GM19351 (cell line): ENCODE measurements around the gene FGD4.

Experiments
- ATAC-seq: cut with Tn5 transposase; IDR thresholded peaks from one replicate; pipeline ENCODE4 v1.9.1; 2021; ENCODE audit warnings: mild to moderate bottlenecking, moderate library complexity; ENCODE audit not compliant: unreplicated experiment

The FGD4 gene

DNA sequence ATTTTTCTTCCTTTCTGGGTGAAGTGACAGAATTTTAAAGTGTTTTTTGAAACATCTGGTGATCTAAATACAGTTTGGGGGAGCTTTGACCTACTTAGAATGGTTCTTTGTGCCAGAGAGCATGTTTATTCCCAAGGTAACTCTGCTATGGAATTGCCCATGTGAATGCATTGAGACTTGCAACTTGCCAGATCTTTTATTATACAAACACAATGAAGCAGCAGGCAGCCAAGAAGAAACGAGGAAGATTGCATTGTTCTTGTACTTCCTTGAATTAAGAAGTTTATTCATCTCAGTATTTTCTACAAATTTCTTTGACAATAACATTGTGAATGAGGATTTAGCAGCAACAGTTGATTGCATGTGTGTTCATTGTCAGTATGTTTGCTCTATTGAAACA, 55.5 kb downstream of the FGD4 start:
- no peak for ATAC-seq

DNA sequence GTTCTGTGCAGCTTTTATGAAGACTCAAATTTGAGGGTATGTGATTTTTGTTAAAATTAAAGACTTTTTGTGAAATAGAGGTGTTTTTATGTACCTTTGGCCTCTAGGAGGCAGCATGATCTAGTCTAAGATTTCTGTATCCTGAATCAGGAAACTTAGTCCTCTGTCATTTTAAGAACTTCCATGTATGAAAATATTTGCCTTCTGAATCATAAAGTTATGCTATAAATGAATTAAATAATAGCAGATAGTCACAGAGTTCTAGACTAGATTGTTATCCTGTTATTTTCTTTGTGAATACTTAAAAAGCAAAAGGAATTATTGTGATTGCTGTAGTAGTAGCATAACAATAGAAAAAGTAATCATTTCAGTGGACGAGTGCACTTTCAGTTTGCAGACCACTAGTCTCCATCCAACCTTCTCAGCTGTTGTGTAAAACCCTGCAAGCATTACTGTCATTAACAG, 56.3 kb downstream of the FGD4 start:
- ATAC-seq: peak; percentile 73

DNA sequence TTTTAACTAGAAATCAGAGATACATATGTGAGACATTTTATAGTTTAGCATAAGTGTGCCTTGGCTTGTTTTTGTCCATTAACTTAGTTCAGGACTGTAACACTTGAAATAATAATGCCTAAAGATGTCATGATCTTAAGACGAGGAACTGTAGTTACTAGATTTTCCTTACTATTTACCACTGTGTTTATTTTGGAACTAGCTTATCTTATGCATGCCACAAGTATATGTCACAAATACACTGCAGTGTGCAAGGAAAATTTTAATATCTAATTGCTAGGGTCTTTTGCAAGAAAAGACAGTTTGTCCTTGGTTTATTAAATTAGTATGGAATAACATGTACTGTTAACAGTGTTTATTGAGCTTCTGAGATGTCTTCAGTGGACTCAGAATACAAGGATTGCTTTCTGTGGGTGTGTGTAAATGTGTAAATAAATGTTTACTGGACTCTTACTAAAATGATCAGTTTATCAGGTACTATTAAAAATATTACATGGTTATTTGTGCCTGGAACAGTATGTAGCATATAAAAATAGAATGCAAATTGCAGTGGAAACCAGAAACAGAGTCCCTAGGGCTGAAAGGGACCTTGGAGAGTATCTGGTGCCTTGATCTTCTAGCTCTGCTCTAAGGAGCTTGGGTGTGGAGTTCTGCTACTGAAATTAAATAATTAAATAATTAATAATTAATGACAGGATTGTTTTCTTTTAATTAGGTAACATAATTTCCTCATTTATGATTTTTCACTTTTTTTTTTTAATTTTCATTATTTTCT, 58.1 kb downstream of the FGD4 start:
- ATAC-seq: no peak

DNA sequence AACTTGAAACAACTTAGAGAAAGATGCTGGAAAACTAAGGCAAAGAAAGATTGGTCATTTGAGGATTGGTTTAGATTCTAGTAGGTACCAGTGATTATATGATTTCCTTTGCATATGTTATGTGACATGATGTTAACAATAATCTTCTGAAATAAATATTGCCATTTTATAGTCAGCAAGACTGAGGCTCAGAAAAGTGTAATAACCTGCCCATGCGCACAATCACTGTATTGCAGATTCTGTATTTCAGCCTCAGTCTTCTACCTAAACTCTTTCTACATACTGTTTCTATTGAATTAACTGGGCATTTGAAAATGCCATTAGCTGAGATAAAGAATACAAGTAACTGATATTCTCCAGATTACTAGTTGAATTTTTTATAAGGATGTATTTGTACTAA, 61.3 kb downstream of the FGD4 start:
- ATAC-seq: no peak

DNA sequence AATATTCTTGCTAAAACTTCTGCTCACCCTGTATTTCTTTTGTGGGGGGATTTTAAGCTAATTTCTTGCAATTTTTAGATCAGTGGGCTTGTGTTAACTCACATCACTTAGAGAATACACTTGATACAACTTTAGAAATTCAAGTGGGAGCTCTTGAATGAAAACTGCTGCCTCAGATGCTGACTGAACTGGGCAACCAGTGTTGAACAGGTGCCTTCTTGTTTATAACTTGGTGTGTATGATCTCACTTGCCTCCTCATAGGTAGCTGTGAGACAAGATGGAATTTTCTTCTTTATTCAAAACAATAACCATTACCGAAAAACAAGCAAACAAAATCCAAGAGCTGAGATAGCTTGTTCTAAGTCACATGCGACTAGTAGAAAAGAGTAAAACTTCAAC, 63.5 kb downstream of the FGD4 start:
- ATAC-seq: no peak

DNA sequence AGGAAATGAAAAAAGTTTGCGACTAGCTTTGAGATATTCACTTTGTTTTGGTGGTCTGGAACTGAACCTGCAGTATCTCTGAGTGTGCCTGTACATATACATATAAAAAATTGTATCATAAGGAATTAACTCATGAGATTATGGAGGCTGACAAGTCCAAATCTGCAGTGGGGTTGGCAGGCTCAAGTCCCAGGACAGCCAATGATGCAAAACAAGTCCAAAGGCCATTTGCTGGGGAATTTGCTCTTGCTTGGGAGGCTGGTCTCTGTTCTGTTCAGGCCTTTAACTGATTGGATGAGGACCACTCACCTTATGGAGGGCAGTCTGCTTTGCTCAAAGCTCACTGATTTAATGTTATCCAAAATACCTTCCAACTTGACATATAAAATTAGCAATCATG, 66.8 kb downstream of the FGD4 start:
- ATAC-seq: no peak

DNA sequence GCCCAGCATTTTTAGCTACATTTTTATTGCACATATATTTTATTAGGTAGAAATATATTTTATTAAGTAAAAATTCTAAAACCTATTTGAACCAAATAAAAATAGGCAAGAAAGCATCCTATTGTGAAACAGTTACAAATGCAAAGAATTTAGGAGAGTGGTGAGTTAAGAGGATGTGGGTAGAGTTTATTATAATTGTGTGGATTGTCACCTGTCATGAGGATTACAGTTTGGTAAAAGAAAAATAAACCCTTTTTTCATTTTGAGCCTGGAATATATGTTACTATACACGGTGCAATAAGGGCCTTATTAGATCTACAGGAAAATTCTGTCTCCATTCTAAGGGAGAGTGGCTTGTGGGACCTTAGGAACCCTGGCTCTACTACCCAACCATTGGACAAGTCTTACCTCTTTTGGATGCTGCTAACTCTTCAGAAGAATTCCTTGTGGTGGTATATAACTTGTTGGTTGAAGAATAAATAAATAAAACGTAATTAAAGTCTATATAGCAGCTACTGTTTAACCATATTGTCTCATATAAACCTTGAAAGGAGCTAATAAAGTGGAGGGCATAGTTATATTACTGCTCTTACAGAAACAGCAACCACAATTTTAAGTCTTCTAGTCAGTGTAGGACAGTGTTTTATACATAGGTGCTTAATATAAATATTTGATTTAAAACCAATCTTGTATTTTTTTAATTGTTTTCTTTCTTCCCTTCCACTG, 67.8 kb downstream of the FGD4 start:
- no peak for ATAC-seq

DNA sequence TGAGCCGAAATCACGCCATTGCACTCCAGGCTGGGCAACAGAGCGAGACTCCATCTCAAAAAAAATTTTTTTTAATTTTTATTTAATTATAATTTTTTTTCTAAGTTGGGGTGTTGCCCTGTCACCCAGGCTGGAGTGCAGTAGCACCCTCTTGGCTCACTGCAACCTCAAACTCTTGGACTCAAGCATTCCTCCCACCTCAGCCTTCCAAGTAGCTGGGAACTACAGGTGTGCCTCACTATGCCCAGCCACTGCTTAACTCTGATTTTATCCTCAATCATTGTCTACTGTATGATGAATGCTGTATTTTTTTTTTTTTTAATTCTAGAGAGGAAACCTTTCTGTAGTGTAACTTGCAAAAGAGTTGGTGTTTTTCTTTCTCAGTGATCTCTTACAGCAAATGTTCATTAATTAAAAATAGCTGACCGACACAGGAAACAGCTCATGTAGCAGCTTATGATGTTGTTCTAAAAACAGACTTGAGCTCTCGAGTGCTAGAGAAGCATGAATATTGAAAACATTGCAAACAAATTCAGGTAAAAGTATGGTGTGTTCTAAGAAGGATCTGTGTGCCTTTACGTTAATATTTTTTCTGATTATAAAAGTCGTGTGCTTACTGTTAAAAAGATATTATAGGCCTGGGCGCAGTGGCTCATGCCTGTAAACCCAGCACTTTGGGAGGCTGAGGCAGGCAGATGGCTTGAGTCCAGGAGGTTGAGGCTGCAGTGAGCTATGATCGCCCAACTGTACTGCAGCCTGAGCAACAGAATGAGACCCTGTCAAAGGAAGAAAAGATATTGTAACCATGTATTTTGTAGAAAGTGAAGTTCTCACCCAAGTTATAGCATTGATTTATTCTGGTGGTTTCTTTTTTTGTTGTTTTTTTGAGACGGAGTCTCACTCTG, 68.9 kb downstream of the FGD4 start:
- peak; percentile 77 for ATAC-seq

DNA sequence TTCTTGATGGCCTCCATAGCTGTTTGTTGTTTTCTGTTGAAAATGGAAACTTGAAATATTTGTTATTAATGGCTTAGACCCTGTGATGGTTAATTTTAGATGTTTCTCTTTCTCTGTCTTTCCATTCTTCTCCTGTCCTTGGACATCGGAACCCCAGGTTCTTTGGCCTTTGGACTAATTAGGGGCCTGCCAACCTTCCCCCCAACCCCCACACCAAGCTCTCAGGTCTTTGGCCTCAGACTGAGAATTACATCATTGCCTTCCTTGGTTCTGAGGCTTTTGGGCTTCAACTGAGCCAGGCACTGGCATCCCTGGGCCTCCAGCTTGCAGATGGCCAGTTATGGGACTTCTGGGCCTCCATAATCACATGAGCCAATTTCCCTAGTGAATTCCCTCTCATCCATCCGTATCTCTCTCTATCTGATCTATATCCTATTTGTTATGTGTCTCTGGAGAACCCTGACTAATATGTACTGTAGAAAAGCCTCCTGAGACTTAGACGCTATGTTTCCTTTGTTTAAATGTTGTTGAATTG, 71.6 kb downstream of the FGD4 start:
- ATAC-seq: no peak

DNA sequence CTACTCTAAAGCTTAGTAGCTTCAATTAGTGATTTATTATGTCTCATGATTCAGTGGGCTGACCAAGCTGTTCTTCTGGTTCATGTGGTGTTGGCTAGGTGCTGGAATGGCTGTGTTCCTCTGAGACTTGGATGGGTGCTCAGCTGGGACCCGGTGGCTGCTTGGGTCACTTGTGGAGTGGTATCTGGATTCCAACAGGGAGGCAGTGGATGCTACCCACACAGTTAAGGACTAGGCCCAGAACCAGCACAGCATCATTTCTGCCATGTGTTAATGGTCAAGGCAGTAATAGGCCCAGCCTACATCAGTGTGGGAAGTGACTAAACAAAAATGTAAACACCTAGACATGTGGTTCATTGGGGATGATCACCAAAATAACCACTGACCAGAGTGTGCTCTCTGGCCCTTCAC, 72.2 kb downstream of the FGD4 start:
- no peak for ATAC-seq

DNA sequence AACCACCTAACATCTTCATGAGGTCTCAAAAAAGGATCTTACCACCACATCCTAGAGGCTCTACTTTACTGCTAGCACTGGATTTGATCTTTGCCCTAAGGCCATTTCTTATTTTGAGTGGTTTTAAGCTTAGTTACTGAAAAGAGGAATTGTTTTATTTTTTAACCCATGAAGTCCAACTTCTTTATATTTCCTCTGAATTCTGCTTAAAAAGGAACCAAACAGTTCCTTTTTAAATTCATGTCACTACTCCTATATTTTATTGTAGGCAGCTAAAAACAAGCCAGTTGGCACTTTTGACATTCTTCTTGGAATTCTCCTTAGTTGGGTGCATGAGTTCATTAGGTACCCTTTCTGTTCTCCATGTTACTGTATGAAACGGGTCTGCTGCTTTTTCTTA, 76.4 kb downstream of the FGD4 start:
- ATAC-seq: no peak

DNA sequence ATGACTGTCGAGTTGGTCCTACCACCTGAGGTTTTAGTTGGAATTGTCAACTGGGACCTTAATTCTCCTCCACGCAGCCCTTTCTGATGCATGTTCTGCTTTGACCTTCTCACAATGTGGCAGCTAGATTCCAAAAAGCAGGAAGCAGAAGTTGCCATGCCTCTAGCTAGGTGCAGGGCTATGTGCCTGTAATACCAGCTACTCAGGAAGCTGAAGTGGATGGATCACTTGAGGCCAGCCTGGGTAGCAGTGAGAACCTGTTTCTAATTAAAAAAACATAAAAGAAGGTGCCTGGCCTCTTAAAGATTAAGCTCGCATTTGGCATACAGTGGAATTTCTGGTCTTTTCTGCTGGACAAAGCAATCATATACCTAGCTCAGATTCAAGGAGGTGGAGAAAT, 77.1 kb downstream of the FGD4 start:
- no peak for ATAC-seq

DNA sequence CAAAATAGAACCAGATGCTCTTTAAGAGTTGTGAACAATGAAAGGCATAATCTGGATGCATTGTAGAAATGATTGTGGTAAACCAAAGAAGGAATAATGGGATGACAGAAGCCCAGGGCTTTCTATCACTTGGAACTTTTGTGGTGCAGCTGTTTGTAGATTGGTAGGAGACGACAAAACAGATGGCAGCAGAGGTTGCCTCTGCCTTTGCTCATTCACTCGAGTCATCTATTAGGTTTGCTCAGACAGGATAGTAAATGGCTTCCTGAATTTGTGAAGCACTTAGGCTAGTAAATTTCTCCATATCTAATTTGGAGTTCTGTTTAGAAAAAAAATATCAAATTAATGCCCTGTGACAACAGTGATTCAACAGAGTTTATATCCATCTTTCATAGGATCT, 78.4 kb downstream of the FGD4 start:
- no peak for ATAC-seq

DNA sequence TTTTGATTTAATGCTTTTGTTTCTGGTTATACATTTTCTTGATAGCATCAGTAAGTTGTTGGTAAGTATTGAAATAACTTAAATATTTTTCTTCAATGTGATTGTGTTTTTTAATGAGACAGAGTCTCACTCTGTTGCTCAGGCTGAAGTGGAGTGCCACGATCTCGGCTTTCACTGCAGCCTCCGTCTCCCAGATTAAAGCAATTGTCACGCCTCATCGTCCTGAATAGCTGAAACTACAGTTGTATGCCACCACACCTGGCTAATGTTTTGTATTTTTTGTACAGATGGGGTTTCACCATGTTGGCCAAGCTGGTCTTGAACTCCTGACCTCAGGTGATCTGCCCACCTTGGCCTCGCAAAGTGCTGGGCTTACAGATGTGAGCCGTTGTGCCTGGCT, 78.8 kb downstream of the FGD4 start:
- ATAC-seq: no peak

DNA sequence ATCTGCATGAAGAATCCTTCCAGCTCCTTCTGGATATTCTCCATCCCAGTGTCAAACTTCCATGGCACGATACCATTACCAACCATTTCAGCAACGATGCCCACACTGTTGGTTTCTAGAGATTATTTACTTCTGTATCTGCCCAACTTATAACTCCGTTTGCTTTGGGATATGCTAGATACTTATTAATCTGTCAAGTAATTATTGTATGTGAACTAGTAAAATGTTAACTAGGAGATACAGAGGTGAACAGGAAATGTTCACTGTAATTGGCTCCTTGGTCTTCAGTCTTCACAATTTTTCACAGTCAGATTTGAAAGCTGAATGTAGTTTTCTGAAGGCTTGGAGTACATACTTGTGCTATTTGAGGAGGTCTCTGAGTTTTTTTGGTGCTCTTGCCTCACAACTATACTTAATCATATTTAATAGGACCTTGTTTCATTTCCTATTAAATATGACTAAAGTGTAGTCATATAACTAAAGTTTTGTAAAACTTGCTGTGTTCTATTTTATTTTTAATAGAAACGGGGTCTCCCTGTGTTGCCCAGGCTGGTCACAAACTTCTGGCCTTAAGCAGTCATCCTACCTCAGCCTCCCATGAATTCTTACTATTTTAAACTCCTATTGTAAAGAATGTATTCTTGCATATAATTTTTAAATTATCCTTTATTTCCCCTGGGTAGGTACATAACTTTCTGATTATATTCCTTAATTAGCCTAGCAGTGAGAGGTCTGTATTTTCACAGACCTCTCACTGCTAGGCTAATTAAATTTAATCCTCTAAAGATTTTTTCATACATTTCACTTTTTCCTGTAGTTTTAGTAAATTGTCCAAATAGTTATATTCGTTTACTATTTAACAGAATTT, 79.7 kb downstream of the FGD4 start:
- ATAC-seq: no peak

DNA sequence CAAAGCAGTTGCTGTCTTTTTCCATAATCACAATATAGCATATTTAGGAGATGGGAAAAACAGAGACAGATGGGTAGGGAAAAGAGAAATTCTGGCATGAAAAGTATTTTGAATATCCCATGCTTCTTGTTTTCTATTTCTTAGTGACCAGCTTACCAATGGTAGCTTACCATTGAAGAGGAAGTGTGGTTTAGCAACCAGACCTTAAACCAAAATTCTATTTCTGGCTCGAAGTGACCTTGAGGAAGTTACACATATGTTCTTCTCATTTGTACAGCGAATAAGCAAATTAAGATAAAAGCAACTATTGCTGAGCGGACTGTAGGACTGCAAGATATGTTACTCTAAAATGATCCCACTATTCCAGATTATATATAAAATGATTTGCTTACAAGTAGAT, 82.9 kb downstream of the FGD4 start:
- ATAC-seq: peak; percentile 94

DNA sequence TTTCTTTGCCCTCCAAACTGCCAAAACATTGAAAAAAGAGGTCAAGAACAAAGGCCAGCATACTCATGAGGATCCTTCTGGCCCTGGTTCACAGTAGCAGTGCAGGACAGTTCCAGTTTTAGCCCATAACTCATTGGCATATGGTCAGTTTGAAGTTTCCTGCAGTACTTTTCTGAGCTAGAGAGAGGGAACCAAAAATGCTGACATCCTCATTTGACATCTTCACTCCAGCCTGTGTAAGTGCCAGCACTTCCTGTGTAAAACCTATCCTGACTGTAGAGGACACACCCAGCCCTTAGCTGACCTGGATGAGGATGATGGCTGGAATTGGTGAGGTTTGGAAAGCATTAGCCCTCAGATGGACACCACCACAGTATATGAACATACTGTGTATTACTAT, 84.1 kb downstream of the FGD4 start:
- ATAC-seq: no peak

DNA sequence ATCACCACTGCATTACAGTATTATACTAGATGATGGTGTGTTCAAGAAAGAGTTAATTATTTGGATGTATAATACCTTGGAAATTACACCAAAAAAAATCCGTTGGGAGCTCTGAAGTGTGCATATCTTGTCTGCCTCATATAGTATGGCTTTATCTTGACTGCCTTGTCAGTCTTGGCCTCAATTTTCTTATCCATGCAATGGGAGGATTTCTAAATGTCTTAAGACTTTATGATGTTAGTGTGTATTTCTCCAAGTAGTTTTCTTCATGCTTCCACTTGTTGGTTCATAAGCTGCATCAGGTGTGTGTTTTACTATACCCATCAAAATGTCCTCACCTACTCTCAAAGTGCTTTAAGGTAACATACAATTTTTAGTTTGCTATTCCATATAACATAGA, 84.6 kb downstream of the FGD4 start:
- no peak for ATAC-seq

DNA sequence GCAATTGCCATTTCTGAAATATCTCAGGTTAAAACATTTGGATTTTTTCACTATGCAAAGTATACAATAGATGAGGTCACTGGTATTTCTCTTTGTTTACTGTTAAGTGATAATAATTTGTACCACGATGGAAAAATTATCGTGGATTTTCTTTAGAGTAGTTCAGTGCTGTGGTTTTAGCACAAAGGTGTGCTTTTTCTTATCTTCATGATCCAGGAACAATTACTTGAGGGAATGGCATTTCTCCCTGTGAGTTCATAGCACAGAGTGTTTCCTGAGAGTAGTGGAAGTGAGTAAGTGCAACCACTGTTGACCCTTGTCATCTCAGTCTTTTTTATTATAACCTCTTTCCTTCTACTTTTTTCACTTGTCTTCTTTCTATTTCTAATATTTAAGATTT, 86.8 kb downstream of the FGD4 start:
- no peak for ATAC-seq

DNA sequence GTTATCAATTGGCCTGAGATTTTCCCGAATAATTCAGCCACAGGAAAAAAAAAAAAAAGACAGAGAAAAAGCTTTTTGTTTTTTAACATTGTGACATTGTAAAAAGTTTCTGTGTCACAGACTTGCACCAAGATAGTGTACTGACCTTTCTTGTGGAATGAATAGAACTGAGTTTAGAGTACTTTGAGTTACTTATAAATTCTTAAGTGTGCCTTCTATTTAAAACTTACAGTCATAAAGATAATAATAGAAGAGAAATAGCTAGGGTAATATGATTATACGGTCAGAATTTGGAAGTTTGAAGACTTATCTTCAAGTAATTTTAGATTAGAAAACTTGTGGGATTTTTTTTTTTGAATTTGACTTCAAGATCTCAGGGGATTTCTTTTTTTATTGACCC, 88.8 kb downstream of the FGD4 start:
- no peak for ATAC-seq
